Mucosa of gallbladder (tissue), 1 donor: ENCODE data around the gene SUFU. TPM values are rescaled to one million over a fixed set of nuclear protein-coding genes. Genes with fewer than 3 reads are reported as not detected.

ENCODE experiments used
- DNase-seq: peaks from one replicate; pipeline ENCODE4 v3.0.0-alpha.2; 2020; ENCODE audit warnings: low spot score
- total RNA-seq: library from RNA; stranded (reverse); gene quantifications from one replicate; pipeline ENCODE4 v1.2.1, GENCODE V29; 2021
- donor health status: DM: no; HTN: no; CAD: no.

The SUFU gene
- total RNA-seq, 1 donor from 2014 or later = 18.3 TPM

- DNase-seq = no peak
These were observed 166.4 kb downstream of the SUFU start for GRCh38 chr10:102670065-102670670.

GRCh38 chr10:102670871-102671434 is 167.2 kb downstream of the SUFU start:
- no peak for DNase-seq

- DNase-seq = no peak
These were observed 169.6 kb downstream of the SUFU start for GRCh38 chr10:102673236-102673818.

DNA sequence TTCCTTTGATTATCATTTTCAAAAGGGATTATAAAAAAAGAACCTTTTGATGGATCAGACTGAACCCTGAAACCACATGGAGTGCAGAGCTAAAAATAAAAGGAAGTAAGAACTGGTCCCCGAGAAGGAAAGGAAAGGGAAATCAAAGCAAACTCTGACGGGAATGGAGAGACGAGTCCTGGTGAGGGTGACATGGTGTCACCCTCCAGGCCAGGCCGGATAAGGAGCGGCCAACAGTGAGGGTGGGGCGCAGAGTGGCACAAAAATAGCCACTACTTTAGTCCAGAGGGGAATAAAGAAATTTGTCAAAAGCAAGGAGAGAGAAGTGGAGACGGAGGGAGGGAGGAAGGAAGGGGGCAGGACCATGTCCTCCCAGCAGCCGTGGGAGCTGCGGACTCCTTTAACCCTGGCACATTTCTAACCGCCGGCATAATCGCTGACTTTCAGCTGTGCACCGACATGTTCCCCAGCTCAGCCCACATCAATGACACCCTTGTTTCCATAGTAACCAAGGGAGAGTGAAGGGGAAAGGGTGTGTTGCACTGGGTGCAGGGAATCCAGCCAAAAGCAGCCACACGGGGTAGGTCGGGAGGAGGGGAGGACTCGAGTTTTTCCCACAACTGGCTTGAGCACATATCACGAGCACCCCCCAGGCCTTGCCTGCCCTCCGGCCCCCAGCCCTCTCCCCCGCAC is 170.2 kb downstream of the SUFU start:
- no peak for DNase-seq

DNA sequence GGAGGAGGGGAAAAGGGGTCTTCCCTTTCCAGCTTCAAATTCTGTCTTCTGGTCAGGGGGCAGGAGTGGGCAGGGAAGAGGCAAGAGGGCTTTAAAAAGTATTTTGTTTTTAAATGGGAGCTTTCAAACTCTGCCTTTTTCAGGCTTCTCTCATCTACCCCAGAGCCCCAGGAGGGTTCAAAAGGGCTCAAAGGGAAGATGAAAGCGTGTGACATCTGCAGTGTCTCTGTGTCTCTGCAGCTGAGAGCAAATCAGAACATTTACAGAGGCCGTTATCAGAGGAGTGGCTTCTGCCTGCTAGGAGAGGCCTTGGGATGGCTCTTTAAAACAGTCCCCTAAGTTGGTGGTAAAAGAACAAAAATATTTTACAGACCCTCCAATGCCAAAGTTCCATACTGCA is 170.8 kb downstream of the SUFU start:
- no peak for DNase-seq

- no peak for DNase-seq
These were observed 171.4 kb downstream of the SUFU start for GRCh38 chr10:102675011-102675665.

GRCh38 chr10:102675666-102676533 is 172.1 kb downstream of the SUFU start:
- peak; percentile 57 for DNase-seq

DNA sequence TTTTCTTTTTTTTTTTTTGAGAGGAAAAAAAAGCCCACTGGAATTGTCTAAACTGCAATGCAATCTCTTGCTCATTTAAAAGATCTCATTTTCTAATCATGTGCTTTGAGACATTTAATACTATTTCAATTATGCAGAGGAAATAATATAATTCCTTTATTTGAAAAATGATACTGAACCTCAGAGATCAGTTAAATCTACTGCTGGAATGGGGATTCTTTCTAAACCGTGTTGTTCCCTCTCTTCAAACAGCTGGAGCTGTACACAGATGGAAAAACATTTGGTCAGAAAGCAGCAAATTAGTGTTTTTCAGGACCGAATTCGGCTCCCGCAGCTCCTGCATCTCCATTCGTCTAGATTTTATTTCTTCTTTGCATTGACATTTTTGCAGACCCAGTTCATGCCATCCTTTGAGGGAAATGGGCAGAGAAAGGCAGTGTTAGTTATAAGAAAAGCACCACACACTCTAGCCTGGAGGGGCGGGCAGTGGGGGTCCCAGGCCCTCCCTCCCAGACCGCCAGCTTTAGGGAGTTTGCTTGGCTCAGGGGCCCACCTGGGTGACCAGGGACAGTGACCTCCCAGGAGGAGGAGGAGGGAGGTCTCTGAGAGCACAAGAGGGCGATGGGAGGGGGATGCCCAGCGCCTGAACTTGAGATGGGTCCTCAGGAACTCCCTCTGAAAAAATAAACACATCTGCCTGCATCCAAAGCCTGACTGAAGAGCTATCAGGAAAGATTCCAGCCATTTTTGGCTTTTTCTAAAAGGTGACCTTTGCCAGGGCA is 173.0 kb downstream of the SUFU start:
- no peak for DNase-seq

DNA sequence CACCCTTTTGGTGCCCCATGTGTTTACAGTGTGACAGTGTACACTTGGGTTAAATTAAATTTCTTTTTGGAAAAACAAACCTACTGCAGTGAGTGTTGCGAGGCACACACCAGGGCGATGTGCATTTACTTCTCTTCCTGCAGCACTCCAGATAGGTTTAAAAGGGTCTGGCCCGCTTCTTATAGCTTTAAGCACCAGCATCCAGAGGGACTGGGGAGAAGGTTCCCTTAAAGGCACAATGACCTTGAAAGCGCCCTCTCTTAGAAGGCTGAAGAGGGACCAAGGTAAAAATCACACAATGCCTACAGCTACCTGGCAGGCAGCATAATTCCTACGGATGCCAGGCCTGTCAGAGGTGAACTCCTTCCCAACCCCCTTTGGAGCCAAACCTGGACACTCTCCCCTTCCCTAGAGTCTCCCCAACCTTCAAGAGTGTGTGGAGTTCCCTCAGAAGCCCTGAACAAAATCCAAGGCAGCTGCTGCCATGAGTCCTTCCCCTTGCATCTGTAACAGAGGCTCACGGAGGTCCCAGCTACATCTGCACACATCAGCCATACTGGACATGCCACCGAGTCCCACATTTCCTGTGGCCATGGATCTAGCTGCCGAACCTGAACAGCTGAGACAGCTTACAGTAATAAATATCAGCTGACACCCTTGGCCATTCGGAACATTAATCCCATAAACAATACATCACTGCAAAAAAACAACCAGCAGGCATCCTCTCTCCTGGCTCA is 173.7 kb downstream of the SUFU start:
- DNase-seq = no peak

- DNase-seq = no peak
These were observed 174.3 kb downstream of the SUFU start for GRCh38 chr10:102678068-102678400.

DNA sequence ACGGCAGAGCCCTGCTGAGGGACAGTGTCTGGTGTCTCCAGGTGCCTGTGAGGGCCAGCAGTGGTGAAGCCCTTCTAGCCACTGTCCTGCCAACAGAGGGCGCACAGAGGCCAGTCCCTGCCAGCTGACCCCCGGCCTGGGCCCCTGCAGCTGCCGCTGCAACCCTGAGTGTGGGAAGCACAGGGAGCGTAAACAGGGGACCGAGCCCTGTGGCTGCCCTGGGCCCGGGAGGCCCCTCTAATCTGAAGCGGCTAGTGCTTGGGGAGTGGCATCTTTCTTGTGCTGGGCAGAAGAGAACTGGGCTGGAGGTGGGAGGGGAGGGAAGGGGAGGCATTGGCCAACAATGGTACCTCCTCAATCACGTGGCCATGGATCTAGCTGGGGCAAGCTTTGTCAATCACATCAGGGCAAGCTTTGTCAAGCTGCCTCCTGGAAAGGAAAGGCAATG is 175.1 kb downstream of the SUFU start:
- peak; percentile 55 for DNase-seq

DNA sequence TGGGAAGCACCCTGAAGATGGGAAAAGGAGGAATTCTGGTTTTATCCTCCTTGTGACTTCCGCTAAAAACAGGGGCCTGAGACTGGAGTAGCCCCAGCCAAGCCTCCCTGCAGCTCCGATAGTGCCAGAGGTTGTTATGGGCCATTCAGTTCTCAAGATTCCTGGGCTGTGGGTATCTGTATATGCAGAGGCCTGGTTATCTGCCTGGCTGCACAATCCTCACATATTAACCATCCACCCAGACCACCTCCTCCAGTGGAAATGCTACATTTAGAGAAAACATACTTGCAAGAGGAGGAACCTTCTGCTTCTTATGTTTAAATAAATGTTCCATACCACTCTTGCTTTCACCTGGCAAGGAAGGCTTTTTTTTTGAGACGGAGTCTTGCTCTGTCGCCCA is 175.8 kb downstream of the SUFU start:
- no peak for DNase-seq

- DNase-seq = no peak
These were observed 177.9 kb downstream of the SUFU start for GRCh38 chr10:102681696-102682095.

GRCh38 chr10:102682416-102682815 is 178.6 kb downstream of the SUFU start:
- DNase-seq = no peak

- DNase-seq = no peak
These were observed 179.2 kb downstream of the SUFU start for GRCh38 chr10:102682981-102683380.

Other genes with a start within 250 kb of the SUFU start
- gene NFKB2, start 108.3 kb upstream of the SUFU start, total RNA-seq = 42.2 TPM
- 106 TPM for gene PSD, start 85.2 kb upstream of the SUFU start, total RNA-seq
- gene FBXL15, start 83.1 kb upstream of the SUFU start, total RNA-seq = 29.3 TPM
- 63.2 TPM for gene CUEDC2, start 71.4 kb upstream of the SUFU start, total RNA-seq
- gene C10orf95, start 52.4 kb upstream of the SUFU start, total RNA-seq = 0.46 TPM
- 96.4 TPM for gene ACTR1A, start 1.3 kb upstream of the SUFU start, total RNA-seq
- gene TRIM8, start 140.5 kb downstream of the SUFU start, total RNA-seq = 129 TPM
- 11.1 TPM for gene ARL3, start 210.4 kb downstream of the SUFU start, total RNA-seq
- 6.4 TPM for gene SFXN2, start 210.7 kb downstream of the SUFU start, total RNA-seq
- 58.1 TPM for gene WBP1L, start 240.0 kb downstream of the SUFU start, total RNA-seq